Measurements from ENCODE around the gene EFCAB11.

GRCh38 chr14:89753828-89754412 lies 200.6 kb downstream of the EFCAB11 start:
- TF ChIP-seq CTCF (IDR thresholded peaks at IDR 0.05) = no peak
- TF ChIP-seq POLR2A (IDR thresholded peaks at IDR 0.05) = no peak
- TF ChIP-seq POLR2AphosphoS5 (IDR thresholded peaks at IDR 0.05) = no peak
- TF ChIP-seq EP300 (IDR thresholded peaks at IDR 0.05) = no peak
